A549 (cell line): Measurements from ENCODE around the gene PAPPA2.

Source experiments
- JUNB ChIP-seq: fragments of >200 bp; sonication (Bioruptor Twin); formaldehyde crosslinking; IDR thresholded peaks from 2 replicates; pipeline ENCODE4 v1.6.1; 2016
- POLR2A ChIP-seq: IDR thresholded peaks from 2 replicates; pipeline ENCODE4 v1.6.1; 2012; ENCODE audit warnings: mild to moderate bottlenecking, low read length
- ZFP36 ChIP-seq: fragments of 450-650 bp; IDR thresholded peaks from 2 replicates; pipeline ENCODE4 v1.6.1; 2014; ENCODE audit warnings: borderline replicate concordance; ENCODE audit not compliant: partially characterized antibody
- TF ChIP-seq, protein P1 (sequence below): fragments of >200 bp; sonication (Bioruptor Twin); formaldehyde crosslinking; IDR thresholded peaks from 2 replicates; pipeline ENCODE4 v1.6.1; 2016

DNA sequence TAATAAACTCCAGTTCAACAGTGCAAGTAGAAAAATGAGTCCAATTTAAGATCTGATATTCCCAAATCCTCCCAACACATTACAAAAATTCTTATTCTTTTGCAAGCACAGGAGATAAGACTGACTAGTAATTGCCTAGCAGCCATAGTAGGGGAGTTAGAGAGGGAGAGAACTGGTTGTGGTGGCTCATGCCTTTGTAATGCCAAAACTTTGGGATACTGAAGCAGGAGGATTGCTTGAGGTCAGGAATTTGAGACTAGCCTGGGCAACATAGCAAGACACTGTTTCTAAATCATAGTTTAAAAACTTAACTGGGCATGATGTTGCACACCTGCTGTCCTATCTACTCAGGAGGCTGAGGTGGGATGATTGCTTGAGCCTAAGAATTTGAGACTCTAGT, 26.7 kb upstream of the PAPPA2 start:
- TF ChIP-seq JUNB (no peak), POLR2A (no peak), ZFP36 (no peak)
- TF ChIP-seq, protein P1, sequence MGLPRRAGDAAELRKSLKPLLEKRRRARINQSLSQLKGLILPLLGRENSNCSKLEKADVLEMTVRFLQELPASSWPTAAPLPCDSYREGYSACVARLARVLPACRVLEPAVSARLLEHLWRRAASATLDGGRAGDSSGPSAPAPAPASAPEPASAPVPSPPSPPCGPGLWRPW, result no peak
